Spinal cord (tissue), 4 donors: Measurements from ENCODE around the gene AKNAD1. TPM values are rescaled to one million over a fixed set of nuclear protein-coding genes. Genes with fewer than 3 reads are reported as not detected.

Source experiments
- polyA plus RNA-seq, 2 donors: library from polyadenylated mRNA; unstranded; fragments of 120-200 nt; gene quantifications; one replicate each; pipeline ENCODE4 v1.2.1, GENCODE V29; 2013; ENCODE audit not compliant: insufficient read length in 2 of 2
- total RNA-seq, 2 donors: library from RNA; depleted of rRNA in 1 of 2; stranded (reverse); fragments of 120-200 nt in 1 of 2; fragments of >200 nt in 1 of 2; gene quantifications; one replicate each; pipeline versions ENCODE4 v1.2.3 to v1.2.4, GENCODE V29; 2013 to 2014

The AKNAD1 gene
- total and polyA plus RNA-seq, 4 donors: 0.54 to 2.8 (median 0.81) TPM

Other genes starting within 250 kb of the AKNAD1 start
- 10 to 100 TPM; 21.3 to 24.1 TPM for gene HENMT1, start 196.0 kb downstream of the AKNAD1 start, total RNA-seq
- 10 to 100 TPM; 27.6 to 28.7 TPM for gene HENMT1, start 196.0 kb downstream of the AKNAD1 start, polyA plus RNA-seq
- 10 to 100 TPM; 16.9 to 21.5 TPM for gene PRPF38B, start 164.8 kb downstream of the AKNAD1 start, total RNA-seq
- gene PRPF38B, start 164.8 kb downstream of the AKNAD1 start, polyA plus RNA-seq: 10 to 100 TPM; 55.1 to 56.8 TPM
- under 1 TPM; 0.10 to 0.28 TPM for gene FNDC7, start 144.2 kb downstream of the AKNAD1 start, total RNA-seq
- gene FNDC7, start 144.2 kb downstream of the AKNAD1 start, polyA plus RNA-seq: not detected
- 10 to 100 TPM; 45.9 to 85.7 TPM for gene STXBP3, start 110.4 kb downstream of the AKNAD1 start, total RNA-seq
- 10 to 100 TPM; 50.9 to 54.1 TPM for gene STXBP3, start 110.4 kb downstream of the AKNAD1 start, polyA plus RNA-seq
- gene GPSM2, start 19.9 kb upstream of the AKNAD1 start, total RNA-seq: 10 to 100 TPM; 58.8 to 93.7 TPM
- 10 to 100 TPM; 39.0 to 46.9 TPM for gene GPSM2, start 19.9 kb upstream of the AKNAD1 start, polyA plus RNA-seq
- 10 to 100 TPM; 39.6 to 54.5 TPM for gene CLCC1, start 106.4 kb upstream of the AKNAD1 start, total RNA-seq
- 10 to 100 TPM; 45.9 to 50.8 TPM for gene CLCC1, start 106.4 kb upstream of the AKNAD1 start, polyA plus RNA-seq
- 10 to 100 TPM; 36.0 to 92.9 TPM for gene WDR47, start 185.0 kb upstream of the AKNAD1 start, total RNA-seq
- 10 to 100 TPM; 61.8 to 77.3 TPM for gene WDR47, start 185.0 kb upstream of the AKNAD1 start, polyA plus RNA-seq
- gene TAF13, start 218.9 kb upstream of the AKNAD1 start, total RNA-seq: 10 to 100 TPM; 23.6 to 91.6 TPM
- gene TAF13, start 218.9 kb upstream of the AKNAD1 start, polyA plus RNA-seq: 10 to 100 TPM; 66.6 to 90.8 TPM
- gene TMEM167B, start 233.7 kb upstream of the AKNAD1 start, total RNA-seq: 10 to 100 TPM; 45.2 to 51.2 TPM
- gene TMEM167B, start 233.7 kb upstream of the AKNAD1 start, polyA plus RNA-seq: 10 to 100 TPM; 31.8 to 37.3 TPM